ENCODE measurements around the gene IGF2. TPM values are rescaled to one million over a fixed set of nuclear protein-coding genes. Genes with fewer than 3 reads are reported as not detected.
A peak's percentile ranks its signal among the peaks of the same experiment; 100 is the strongest.

IGF2 gene
- total and polyA plus RNA-seq, 8 donors, result 3.8 to 164 (median 10.8) TPM

DNA sequence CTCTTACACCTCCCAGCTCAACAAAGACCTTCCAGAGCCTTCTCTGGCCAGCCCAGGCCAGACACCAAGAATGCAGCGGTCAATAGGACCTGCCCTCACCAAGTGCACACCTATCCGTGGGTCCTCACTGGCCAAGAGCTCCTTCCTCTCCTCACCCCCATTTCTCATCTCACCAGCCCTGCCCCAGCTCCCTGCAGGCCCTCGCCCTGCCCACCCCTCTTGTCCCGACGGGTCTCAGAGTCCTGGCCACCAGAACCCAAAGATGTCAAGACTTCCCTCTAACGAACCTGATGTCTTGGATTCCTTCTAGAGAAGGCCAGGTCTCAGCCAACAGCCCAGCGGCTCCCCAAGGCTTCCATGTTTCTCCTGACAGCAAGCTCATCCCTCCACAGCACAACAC is 43.6 kb downstream of the IGF2 start:
- H3K27ac ChIP-seq, result no peak overlapping the region
- H3K4me1 ChIP-seq, result peaks cover 42 to 64% (median 62%) of the 10 kb centered on the region in 4 donors
- intact Hi-C loops (cut with DNase I; ENCODE audit: low total_unique reads), result no loop called here
- no peaks in the 10 kb centered on the region for H3K9me3 ChIP-seq
- TF ChIP-seq EP300 (IDR thresholded peaks at IDR 0.05) (no peak), POLR2A (IDR thresholded peaks at IDR 0.05) (no peak), POLR2AphosphoS5 (IDR thresholded peaks at IDR 0.05) (no peak)
- TF ChIP-seq, protein P1, sequence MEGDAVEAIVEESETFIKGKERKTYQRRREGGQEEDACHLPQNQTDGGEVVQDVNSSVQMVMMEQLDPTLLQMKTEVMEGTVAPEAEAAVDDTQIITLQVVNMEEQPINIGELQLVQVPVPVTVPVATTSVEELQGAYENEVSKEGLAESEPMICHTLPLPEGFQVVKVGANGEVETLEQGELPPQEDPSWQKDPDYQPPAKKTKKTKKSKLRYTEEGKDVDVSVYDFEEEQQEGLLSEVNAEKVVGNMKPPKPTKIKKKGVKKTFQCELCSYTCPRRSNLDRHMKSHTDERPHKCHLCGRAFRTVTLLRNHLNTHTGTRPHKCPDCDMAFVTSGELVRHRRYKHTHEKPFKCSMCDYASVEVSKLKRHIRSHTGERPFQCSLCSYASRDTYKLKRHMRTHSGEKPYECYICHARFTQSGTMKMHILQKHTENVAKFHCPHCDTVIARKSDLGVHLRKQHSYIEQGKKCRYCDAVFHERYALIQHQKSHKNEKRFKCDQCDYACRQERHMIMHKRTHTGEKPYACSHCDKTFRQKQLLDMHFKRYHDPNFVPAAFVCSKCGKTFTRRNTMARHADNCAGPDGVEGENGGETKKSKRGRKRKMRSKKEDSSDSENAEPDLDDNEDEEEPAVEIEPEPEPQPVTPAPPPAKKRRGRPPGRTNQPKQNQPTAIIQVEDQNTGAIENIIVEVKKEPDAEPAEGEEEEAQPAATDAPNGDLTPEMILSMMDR (IDR thresholded peaks at IDR 0.05), result no peak
- DNase-seq, result no peak
- H3K4me3 ChIP-seq, result no peak overlapping the region
- WGBS, 5 donors, result 93 to 98% (median 96%) methylated on average over 7 of the region's 7 CpGs
- H3K27me3 ChIP-seq, result peaks cover 0 to 18% (median 0%) of the 10 kb centered on the region in 3 donors
- H3K36me3 ChIP-seq, result no peaks in the 10 kb centered on the region

DNA sequence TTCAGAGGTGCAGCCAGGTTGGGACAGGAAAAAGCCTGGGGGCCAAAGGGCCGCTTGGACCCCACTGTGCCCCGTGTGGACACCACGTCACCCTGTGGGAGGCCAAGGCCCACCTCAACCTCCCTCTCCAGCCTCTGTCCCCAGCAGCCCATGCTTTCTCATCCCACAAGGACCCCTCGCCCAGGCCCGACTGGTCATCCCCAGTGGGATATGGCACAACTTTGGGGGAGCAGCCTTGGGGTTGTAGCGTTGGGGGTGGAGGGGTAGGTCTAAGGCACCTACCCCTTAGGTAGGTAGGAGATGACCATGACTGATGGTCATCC is 44.0 kb downstream of the IGF2 start:
- Histone ChIP-seq H3K27ac (no peak overlapping the region), H3K4me3 (no peak overlapping the region), H3K36me3 (no peaks in the 10 kb centered on the region), H3K9me3 (no peaks in the 10 kb centered on the region), H3K4me1 (peaks cover 38 to 60% (median 59%) of the 10 kb centered on the region in 4 donors), H3K27me3 (peaks cover 0 to 18% (median 0%) of the 10 kb centered on the region in 3 donors)
- WGBS, 5 donors, result 96 to 98% (median 98%) methylated on average over 5 to 6 of the region's 6 CpGs
- no peak for TF ChIP-seq EP300 (IDR thresholded peaks at IDR 0.05)
- no peak for TF ChIP-seq POLR2A (IDR thresholded peaks at IDR 0.05)
- TF ChIP-seq, protein P1 (IDR thresholded peaks at IDR 0.05), result no peak
- no peak for TF ChIP-seq POLR2AphosphoS5 (IDR thresholded peaks at IDR 0.05)
- no peak for DNase-seq
- intact Hi-C loops (cut with DNase I; ENCODE audit: low total_unique reads), result no loop called here

DNA sequence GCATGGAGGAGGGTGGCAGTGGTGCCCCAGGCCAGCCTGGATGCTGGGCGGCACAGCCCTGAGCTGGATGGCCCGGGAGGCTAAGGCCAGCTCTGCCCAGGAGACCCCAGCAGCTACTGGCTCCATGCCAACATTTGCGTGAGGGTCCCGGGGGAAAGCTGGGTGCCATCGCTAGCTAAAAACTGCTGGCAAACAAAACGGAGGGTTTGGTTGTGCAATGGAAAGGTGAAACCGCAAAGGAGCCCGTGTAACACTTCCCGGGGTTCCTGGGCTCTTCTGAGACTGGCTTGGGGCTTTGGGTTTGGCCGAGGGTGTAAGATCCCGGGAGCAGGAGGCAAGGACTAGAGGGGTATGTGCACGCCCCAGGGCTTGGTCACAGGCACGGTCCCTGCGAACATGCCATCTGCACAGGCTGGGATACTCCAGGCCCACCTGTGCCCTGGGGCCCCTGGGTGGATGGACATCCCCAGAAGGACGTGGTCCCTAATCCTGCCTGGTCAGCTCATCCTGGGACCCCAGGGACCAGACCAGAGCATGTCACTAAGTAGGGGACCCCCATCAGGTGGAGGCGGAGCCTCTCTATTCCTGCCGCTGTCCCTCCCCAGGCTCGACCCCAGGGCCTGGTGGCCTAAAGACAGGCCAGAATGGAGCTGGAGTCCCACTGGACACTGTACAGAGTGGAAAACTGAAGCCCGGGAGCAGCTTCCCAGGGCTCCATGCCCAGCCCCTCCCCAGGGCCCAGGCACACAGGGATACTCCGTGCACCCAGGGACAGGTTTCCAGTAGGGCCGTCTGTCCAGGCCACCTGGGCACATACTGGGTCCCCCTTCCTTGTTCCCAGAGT is 44.6 kb downstream of the IGF2 start:
- 82 to 91% (median 88%) methylated on average over 18 to 21 of the region's 21 CpGs for WGBS, 5 donors
- Histone ChIP-seq H3K4me1 (peaks cover 32 to 54% (median 53%) of the 10 kb centered on the region in 4 donors), H3K4me3 (no peak overlapping the region), H3K36me3 (no peaks in the 10 kb centered on the region), H3K27me3 (peaks cover 0 to 18% (median 0%) of the 10 kb centered on the region in 3 donors), H3K9me3 (no peaks in the 10 kb centered on the region), H3K27ac (peak overlapping the region in 1 of 5 donors; percentile 77)
- intact Hi-C loops (cut with DNase I; ENCODE audit: low total_unique reads), result no loop called here
- no peak for TF ChIP-seq EP300 (IDR thresholded peaks at IDR 0.05)
- no peak for TF ChIP-seq POLR2A (IDR thresholded peaks at IDR 0.05)
- TF ChIP-seq POLR2AphosphoS5 (IDR thresholded peaks at IDR 0.05), result no peak
- TF ChIP-seq, protein P1 (IDR thresholded peaks at IDR 0.05), result no peak
- no peak for DNase-seq

DNA sequence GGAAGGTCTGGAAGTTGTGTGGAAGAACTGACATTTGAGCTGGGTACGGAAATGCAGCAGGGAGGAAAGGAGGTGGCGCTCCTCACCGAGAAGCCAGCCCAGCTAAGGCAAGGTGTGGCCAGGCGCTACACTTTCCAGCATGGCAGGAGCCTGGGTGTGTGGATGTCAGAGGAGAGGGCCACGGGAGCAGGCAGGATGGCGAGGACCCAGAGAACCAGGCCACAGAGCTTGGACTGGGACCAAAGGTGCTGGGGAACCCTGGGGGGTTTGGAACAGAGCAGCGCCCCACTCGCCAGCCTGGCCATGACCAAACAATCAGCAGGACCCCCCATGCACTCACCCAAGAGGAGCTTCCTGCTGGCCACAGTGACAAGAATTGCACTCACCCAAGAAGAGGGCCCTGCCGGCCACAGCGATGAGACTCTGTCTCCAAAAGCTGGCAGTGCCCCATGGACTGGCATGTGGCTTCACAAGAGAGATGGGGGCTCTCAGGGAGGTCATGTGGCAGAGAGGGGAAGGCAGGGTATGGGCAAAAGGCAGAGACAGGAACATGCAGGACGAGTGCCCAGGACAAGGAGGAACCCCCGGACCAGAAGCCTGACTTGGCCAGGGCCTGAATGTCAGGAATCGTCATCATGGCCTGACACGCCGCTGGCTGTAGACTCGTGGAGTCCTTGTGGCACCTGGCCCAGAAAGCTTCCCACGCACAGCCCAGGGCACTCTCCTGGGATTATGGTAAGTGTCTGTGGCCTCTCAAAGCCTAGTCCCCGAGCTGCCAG is 45.4 kb downstream of the IGF2 start:
- Histone ChIP-seq H3K4me3 (no peak overlapping the region), H3K27ac (peak overlapping the region; percentile 44 to 77 (median 68)), H3K4me1 (peaks cover 26 to 50% (median 48%) of the 10 kb centered on the region in 4 donors), H3K36me3 (no peaks in the 10 kb centered on the region), H3K9me3 (no peaks in the 10 kb centered on the region), H3K27me3 (peaks cover 0 to 18% (median 0%) of the 10 kb centered on the region in 3 donors)
- peak in 1 of 2 donors; percentile 40 for DNase-seq
- TF ChIP-seq POLR2A (IDR thresholded peaks at IDR 0.05) (no peak), POLR2AphosphoS5 (IDR thresholded peaks at IDR 0.05) (no peak), EP300 (IDR thresholded peaks at IDR 0.05) (no peak)
- TF ChIP-seq, protein P1 (IDR thresholded peaks at IDR 0.05), result no peak
- 57 to 66% (median 60%) methylated on average over 18 of the region's 18 CpGs for WGBS, 5 donors
- intact Hi-C loops (cut with DNase I; ENCODE audit: low total_unique reads), result no loop called here
